AG20443 (cell line): ENCODE results near the gene ANKRD11.
A peak's percentile ranks its signal among the peaks of the same experiment; 100 is the strongest.
"Not testable (repeated sequence)": the region's sequence is repeated elsewhere in the genome, so short reads cannot be mapped to it uniquely, and the experiment has no call there.

Experiments used
- DNase-seq: peaks from one replicate; pipeline ENCODE4 v3.0.0; 2012; ENCODE audit warnings: low spot score, mixed read lengths

Gene ANKRD11

GRCh38 chr16:89478576-89479221 lies 11.7 kb downstream of the ANKRD11 start:
- peak; percentile 69 for DNase-seq

GRCh38 chr16:89476811-89477261 lies 13.5 kb downstream of the ANKRD11 start:
- DNase-seq = no peak

GRCh38 chr16:89476379-89476778 lies 14.0 kb downstream of the ANKRD11 start:
- no peak for DNase-seq

- no peak for DNase-seq
Observed at GRCh38 chr16:89475144-89475543, 15.2 kb downstream of the ANKRD11 start.

- peak; percentile 41 for DNase-seq
Observed at GRCh38 chr16:89473791-89474414, 16.5 kb downstream of the ANKRD11 start.

GRCh38 chr16:89473136-89473712 lies 17.1 kb downstream of the ANKRD11 start:
- DNase-seq = no peak

GRCh38 chr16:89472711-89473075 lies 17.7 kb downstream of the ANKRD11 start:
- no peak for DNase-seq

GRCh38 chr16:89467382-89467781 lies 23.0 kb downstream of the ANKRD11 start:
- DNase-seq = no peak

- no peak for DNase-seq
Observed at GRCh38 chr16:89466920-89467319, 23.4 kb downstream of the ANKRD11 start.

DNA sequence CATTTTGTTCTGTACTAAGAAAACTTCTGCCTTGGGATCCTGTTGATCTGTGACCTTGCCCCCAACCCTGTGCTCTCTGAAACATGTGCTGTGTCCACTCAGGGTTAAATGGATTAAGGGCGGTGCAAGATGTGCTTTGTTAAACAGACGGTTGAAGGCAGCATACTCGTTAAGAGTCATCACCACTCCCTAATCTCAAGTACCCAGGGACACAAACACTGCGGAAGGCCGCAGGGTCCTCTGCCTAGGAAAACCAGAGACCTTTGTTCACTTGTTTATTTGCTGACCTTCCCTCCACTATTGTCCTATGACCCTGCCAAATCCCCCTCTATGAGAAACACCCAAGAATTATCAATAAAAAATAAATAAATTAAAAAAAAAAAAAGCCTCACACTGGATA lies 27.0 kb downstream of the ANKRD11 start:
- not testable (repeated sequence) for DNase-seq

DNA sequence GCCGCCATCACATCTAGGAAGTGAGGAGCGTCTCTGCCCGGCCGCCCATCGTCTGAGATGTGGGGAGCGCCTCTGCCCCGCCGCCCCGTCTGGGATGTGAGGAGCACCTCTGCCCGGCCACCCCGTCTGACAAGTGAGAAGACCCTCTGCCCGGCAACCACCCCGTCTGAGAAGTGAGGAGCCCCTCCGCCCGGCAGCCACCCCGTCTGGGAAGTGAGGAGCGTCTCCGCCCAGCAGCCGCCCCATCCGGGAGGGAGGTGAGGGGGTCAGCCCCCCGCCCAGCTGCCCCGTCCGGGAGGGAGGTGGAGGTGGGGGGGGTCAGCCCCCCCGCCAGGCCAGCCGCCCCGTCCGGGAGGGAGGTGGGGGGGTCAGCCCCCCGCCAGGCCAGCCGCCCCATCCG lies 27.7 kb downstream of the ANKRD11 start:
- not testable (repeated sequence) for DNase-seq

DNA sequence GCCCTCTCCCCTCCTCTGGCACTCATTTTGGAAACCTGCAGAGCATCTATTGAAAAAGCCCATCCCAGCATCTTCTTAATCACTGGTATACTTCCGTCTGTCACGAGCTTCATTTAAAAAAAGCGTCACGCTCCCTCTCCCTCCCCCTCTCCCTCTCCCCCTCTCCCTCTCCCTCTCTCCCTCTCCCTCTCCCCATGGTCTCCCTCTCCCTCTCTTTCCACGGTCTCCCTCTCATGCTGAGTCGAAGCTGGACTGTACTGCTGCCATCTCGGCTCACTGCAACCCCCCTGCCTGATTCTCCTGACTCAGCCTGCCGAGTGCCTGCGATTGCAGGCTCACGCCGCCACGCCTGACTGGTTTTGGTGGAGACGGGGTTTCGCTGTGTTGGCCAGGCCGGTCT lies 28.5 kb downstream of the ANKRD11 start:
- not testable (repeated sequence) for DNase-seq

- DNase-seq = no peak
Observed at GRCh38 chr16:89460556-89460955, 29.8 kb downstream of the ANKRD11 start.

- no peak for DNase-seq
Observed at GRCh38 chr16:89458967-89459366, 31.4 kb downstream of the ANKRD11 start.

DNA sequence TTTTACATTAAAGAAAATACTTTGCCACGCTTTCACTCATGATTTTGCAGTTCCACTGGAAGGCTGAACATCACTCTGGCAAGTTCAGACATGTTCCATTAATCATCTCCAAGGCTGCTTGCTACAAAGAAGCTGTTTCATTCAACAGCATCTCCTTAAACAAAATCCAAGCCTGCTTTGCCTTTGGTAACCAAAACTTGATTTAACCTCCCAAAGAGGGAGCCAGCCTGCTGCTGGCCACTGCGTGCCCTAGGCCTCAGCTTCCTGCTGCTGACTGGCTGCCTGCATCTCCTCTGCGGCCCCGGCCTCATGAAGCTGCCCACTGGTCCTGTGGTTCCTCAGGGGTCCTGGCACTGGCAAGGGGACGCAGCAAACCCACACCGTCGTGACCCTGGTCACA lies 31.8 kb downstream of the ANKRD11 start:
- no peak for DNase-seq

GRCh38 chr16:89456419-89456959 lies 33.9 kb downstream of the ANKRD11 start:
- DNase-seq = no peak

- DNase-seq = no peak
Observed at GRCh38 chr16:89455692-89456091, 34.7 kb downstream of the ANKRD11 start.

DNA sequence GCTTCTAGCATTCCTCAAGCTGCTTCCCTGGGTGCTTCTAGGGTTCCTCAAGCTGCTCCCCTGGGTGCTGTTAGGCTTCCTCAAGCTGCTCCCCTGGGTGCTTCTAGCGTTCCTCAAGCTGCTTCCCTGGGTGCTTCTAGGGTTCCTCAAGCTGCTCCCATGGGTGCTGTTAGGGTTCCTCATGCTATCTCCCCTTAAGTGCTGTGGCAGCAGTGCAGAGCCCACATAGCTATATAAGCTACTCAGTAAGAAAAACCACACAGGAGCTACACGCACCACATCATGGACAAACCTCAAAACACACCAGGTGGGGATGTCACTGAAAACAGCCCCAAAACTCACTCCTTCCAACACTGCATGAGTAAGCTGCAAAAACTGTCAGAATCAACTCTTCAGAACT lies 35.2 kb downstream of the ANKRD11 start:
- DNase-seq = no peak

DNA sequence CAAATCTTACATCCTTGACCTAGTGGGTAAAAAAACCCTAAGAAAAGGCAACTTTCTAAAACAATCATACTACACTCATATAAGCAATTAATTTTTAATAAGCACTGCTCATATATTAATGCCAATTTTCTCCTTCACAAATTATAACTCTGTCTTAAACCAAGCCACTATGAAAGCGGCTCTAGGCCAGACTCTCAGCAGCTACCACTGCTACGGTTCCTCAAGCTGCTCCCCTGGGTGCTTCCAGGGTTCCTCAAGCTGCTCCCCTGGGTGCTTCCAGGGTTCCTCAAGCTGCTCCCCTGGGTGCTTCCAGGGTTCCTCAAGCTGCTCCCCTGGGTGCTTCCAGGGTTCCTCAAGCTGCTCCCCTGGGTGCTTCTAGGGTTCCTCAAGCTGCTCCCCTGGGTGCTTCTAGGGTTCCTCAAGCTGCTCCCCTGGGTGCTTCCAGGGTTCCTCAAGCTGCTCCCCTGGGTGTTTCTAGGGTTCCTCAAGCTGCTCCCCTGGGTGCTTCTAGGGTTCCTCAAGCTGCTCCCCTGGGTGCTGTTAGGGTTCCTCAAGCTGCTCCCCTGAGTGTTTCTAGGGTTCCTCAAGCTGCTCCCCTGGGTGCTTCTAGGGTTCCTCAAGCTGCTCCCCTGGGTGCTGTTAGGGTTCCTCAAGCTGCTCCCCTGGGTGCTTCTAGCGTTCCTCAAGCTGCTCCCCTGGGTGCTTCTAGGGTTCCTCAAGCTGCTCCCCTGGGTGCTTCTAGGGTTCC lies 35.8 kb downstream of the ANKRD11 start:
- DNase-seq = not testable (repeated sequence)

DNA sequence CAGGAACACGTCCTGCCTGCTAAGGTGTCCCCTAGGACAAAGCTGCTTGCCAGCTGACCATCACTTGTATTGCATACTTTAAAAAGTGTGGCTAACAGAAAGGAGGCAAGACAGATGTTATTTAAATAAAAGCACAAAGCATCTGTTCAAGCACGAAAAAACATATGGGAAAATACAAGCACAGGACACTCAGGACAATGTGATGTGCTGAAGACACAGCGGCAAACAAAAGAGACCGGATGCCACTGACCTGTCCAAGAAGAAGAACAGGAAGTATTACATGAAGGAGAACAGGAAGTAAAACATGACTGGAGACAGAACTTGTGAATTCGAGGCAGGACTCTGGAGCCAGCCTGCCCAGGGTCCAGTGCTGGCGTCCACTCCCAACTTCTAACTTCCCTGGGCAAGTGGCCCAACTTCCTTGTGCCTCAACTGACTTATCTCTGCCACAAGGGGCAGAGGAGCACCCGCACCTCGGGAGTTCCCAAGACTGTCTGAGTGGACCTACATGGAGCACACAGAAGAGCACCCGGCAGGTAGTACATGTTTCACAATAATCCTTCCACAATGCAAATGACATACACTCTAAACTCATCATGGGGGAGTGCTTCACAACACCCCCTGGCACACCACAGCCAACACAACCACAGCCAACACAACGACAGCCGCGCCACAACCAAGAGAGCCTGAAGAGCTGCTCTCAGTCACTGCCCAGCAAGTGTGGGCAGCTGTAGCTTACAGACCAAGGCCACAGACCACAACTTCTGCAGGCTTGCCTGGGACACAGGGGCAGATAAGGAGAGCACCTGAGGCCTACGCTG lies 36.6 kb downstream of the ANKRD11 start:
- peak; percentile 38 for DNase-seq

DNA sequence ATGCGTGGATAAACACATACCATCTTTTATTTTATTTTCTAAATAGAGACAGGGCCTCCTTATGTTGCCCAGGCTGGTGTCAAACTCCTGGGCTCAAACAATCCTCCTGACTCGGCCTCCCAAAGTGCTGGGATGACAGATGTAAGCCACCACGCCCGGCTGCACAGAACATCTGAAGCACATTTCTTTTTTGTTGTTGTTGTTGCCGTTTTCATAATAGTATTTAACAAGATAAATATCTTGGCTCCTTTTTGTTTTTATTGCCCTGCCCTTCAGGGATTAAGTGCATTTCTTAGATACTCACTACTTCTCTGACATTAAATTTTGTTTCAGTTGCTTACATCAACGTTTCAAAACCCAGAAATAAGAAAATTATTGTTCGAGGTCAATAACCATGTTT lies 37.4 kb downstream of the ANKRD11 start:
- no peak for DNase-seq

DNA sequence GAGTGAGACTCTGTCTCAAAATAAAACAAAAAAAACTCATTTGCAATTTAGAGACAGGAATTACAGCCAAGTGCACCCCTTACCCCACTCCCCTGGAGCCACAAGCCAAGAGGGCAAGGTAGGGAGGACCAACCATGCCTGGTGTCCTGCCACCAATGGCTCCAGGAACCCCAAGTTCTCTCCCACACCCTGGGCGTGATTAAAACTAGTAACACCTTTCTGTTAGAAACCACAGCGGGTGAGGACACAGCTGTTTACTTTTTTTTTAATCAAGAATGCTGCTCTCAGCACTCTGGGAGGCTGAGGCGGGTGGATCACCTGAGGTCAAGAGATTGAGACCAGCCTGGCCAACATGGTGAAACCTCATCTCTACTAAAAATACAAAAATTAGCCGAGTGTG lies 38.1 kb downstream of the ANKRD11 start:
- DNase-seq = no peak
